Activated T-helper 1 cell treated with anti-CD3 and anti-CD28 coated beads, Interleukin-12 subunit alpha, Interleukin-12 subunit beta, Interleukin-2, Interleukin-4 antibody, amounts not matched to agents 30 ng/mL and 10 ng/mL and 1 ng/mL, durations not matched to agents 14 hours and 24 hours and 36 hours (primary cell): ENCODE results near the gene TNFRSF1A. TPM values are rescaled to one million over a fixed set of nuclear protein-coding genes. Genes with fewer than 3 reads are reported as not detected.
A peak's percentile ranks its signal among the peaks of the same experiment; 100 is the strongest.

Experiments
- DNase-seq: peaks from one replicate; pipeline ENCODE4 v3.0.0; 2021; ENCODE audit warnings: low spot score
- H3K27ac Mint-ChIP-seq: one replicate; pipeline ENCODE4 v1.8.0; 2021; ENCODE audit warnings: mild to moderate bottlenecking, mixed read lengths
- H3K27me3 Mint-ChIP-seq: one replicate; pipeline ENCODE4 v1.8.0; 2022; ENCODE audit warnings: mild to moderate bottlenecking, moderate library complexity, mixed read lengths; ENCODE audit not compliant: insufficient read depth
- H3K36me3 Mint-ChIP-seq: one replicate; pipeline ENCODE4 v1.8.0; 2021; ENCODE audit warnings: low read depth, mixed read lengths
- H3K4me1 Mint-ChIP-seq: one replicate; pipeline ENCODE4 v1.8.0; 2021; ENCODE audit warnings: low read depth, mixed read lengths
- H3K4me3 Mint-ChIP-seq: one replicate; pipeline ENCODE4 v1.8.0; 2021; ENCODE audit warnings: mild to moderate bottlenecking, moderate library complexity, mixed read lengths
- H3K9me3 Mint-ChIP-seq: one replicate; pipeline ENCODE4 v1.8.0; 2021; ENCODE audit warnings: mixed read lengths
- intact Hi-C: fragments of 100-400 bp; cut with micrococcal nuclease; formaldehyde crosslinking; loops from one replicate; pipeline ENCODE4 v1.15.1; 2024
- total RNA-seq: library from RNA; stranded (reverse); gene quantifications from 2 replicates; pipeline ENCODE4 v1.2.3, GENCODE V29; 2022

The TNFRSF1A gene
- total RNA-seq, 1 donor from 2014 or later = 55.9 TPM

DNA sequence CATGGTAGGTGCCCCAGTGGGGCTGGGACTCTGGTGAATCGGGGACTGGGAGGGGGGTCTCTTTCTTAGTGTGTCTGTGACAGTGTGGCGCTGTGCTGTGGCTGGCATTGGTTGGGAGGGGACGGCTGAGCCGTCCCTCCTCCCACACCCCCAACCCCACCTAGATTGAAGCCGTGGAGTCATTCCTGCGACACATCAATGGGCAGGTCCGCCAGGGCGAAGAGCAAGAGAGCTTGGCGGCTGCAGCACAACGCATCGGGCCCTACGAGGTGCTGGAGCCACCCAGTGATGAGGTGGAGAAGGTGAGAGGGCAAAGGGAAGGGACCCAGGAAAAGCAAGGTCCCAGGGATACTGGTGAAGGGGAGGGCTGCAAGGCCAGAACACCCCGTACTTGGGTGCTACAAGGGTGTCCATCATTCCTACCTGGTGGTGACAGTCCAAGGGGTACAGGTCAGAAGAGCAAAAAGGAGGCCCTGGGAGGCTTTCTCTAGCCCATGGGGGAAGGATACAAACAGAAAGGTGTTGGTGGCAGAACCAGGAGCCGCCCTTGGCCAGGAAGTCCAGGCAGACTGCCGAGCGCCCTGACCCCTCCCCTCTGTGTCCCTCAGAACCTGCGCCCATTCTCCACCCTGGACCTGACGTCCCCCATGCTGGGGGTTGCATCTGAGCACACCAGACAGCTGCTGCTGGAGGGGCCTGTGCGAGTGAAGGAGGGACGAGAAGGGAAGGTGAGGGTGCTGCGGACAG lies 24.0 kb downstream of the TNFRSF1A start:
- Mint-ChIP-seq H3K27ac (no peak overlapping the region), H3K27me3 (no peaks in the 10 kb centered on the region), H3K36me3 (no peaks in the 10 kb centered on the region), H3K9me3 (no peaks in the 10 kb centered on the region), H3K4me3 (no peak overlapping the region), H3K4me1 (peaks cover 22% of the 10 kb centered on the region)
- no peak for DNase-seq
- intact Hi-C loops = no loop called here

DNA sequence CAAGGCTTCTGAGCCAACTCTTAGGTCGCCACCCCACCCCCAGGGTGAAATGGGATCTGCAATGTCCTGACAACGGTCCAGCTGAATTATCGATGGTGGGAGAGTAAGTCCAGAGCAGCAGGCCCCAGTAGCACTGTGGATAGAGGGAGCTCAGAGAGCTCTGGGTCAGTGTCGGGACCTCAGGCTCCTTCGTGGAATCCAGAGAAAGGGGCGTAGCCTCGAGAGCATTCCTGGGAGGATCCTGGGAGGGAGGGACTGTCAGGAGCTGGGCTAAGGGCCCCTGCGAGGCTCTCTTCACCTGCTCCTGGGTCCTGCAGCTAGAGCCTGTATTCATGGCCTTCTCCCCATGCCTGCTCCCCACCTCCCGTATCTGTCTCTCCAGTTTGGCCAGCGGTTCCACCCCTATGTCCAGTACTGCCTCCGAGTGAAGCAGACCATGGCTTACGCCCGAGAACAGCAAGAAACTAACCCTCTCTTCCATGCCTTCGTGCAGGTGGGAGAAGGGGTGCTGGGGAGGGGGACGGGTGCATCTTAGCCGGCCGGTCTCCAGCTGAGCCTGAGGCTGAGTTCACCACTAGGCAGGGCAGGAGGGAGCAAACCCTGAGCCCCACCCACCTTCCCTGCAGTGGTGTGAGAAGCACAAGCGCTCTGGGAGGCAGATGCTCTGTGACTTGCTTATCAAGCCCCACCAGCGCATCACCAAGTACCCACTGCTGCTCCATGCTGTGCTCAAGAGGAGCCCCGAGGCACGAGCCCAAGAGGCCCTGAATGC lies 24.8 kb downstream of the TNFRSF1A start:
- no peaks in the 10 kb centered on the region for H3K9me3 Mint-ChIP-seq
- H3K4me1 Mint-ChIP-seq = peaks cover 25% of the 10 kb centered on the region
- intact Hi-C loops = no loop called here
- no peak overlapping the region for H3K27ac Mint-ChIP-seq
- H3K27me3 Mint-ChIP-seq = peaks cover 5% of the 10 kb centered on the region
- H3K4me3 Mint-ChIP-seq = no peak overlapping the region
- no peak for DNase-seq
- no peaks in the 10 kb centered on the region for H3K36me3 Mint-ChIP-seq

DNA sequence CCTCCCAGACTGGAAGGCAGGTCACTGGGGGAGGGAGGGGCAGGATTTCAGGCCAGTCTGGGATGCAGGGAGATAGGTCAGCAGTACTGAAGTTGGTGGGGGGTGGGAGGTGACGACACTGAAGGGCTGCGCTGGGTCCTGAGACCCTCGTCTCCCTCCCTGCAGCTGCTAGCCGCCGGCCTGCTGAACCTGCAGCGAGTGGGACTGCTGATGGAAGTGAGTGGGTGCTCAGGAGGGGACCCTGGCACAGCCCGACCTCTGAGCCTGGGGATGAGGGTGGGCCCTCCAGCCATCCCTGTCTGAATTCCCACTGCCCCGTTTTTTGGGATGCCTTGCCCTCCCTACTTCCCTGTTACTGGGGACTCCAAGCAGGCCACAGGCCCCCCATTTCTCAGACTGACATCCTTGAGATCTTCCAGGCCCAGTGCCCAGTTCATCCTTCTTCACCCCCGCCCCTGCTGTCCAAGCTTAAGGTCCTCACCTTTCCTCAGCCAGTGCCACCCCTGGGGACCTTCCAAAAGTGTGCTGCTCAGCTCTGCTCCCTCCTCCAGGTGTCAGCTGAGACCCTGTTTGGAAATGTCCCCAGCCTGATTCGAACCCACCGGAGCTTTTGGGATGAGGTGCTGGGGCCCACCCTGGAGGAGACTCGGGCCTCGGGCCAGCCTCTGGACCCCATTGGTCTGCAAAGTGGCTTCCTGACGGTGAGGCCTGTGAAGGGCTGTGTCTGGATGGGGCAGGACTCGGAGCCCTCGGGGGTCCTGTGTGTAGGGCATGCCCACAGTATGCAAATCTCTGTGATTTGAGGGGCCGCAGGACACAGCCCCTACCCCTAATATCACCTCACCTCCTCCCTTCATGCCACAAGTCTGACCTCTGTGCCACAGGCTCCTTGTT lies 25.9 kb downstream of the TNFRSF1A start:
- no peaks in the 10 kb centered on the region for H3K9me3 Mint-ChIP-seq
- no peak overlapping the region for H3K4me3 Mint-ChIP-seq
- H3K27ac Mint-ChIP-seq = no peak overlapping the region
- H3K36me3 Mint-ChIP-seq = no peaks in the 10 kb centered on the region
- peaks cover 14% of the 10 kb centered on the region for H3K27me3 Mint-ChIP-seq
- no peak for DNase-seq
- intact Hi-C loops = no loop called here
- peaks cover 25% of the 10 kb centered on the region for H3K4me1 Mint-ChIP-seq

DNA sequence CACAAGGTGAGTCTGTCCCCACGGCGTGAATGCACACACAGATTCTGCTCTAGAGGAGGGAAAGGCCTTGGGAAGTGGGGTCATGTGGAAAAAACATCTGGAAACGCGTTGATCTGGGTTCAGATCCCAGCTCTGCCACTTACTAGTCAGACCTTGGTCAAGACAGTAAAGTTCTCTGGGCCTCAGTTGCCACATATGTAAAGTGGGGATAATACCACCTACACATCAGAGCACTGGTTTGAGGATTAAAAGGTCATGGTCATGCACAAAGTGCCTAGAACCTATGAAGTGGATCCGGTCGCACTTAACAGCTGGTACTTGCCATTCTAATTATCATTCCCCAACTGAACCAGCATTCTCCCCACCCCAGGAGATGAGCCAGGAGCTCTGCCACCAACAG lies 26.7 kb downstream of the TNFRSF1A start:
- Mint-ChIP-seq H3K27ac (no peak overlapping the region), H3K4me1 (peaks cover 25% of the 10 kb centered on the region), H3K36me3 (no peaks in the 10 kb centered on the region), H3K9me3 (no peaks in the 10 kb centered on the region), H3K4me3 (no peak overlapping the region), H3K27me3 (peaks cover 15% of the 10 kb centered on the region)
- no peak for DNase-seq
- intact Hi-C loops = no loop called here

DNA sequence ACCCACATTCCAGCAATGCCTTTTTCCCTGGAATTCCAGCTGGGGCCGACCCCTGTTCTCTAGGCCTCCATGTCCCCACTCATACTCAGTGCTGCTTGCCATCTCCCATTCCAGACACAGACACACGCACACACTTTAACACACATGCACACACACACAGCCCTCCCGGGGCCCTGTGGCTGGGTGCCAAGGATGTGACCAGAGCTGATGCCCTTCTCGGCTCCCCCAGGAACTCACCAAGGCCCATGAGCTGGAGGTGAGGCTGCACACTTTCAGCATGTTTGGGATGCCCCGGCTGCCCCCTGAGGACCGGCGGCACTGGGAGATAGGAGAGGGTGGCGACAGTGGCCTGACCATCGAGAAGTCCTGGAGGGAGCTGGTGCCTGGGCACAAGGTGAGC lies 27.1 kb downstream of the TNFRSF1A start:
- intact Hi-C loops = no loop called here
- Mint-ChIP-seq H3K4me1 (peaks cover 25% of the 10 kb centered on the region), H3K36me3 (no peaks in the 10 kb centered on the region), H3K9me3 (no peaks in the 10 kb centered on the region), H3K4me3 (no peak overlapping the region), H3K27ac (no peak overlapping the region), H3K27me3 (peaks cover 15% of the 10 kb centered on the region)
- DNase-seq = no peak

DNA sequence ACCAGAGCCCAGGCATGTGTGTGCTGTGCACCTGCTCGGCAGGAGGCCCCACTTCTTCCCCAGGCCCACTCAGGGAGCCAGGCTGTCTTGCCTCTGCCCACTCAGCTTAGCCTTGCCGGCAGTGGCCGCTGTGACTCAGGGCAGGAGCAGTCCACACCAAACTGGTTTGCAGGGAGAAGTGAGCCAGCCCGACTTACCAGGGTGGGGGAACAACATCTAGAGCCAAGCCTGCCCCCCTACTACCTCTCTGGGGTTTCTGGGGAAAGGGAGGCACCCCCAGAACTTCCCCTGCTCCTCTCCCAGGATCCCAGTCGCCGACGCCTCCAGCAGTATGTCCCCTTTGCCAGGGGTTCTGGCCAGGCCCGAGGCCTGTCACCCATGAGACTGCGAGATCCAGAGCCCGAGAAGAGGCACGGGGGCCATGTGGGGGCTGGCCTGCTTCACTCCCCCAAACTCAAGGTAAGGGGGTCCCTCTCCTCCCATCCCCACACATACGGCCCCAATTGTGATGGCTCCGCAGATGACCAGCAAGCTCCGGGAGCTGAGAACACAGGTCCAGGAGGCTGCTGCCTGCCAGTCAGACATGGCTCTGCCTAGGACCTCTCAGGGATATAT lies 28.4 kb downstream of the TNFRSF1A start:
- H3K27me3 Mint-ChIP-seq = peaks cover 22% of the 10 kb centered on the region
- no peak overlapping the region for H3K27ac Mint-ChIP-seq
- H3K9me3 Mint-ChIP-seq = no peaks in the 10 kb centered on the region
- intact Hi-C loops = no loop called here
- H3K4me1 Mint-ChIP-seq = peaks cover 21% of the 10 kb centered on the region
- no peak overlapping the region for H3K4me3 Mint-ChIP-seq
- DNase-seq = no peak
- H3K36me3 Mint-ChIP-seq = no peaks in the 10 kb centered on the region

DNA sequence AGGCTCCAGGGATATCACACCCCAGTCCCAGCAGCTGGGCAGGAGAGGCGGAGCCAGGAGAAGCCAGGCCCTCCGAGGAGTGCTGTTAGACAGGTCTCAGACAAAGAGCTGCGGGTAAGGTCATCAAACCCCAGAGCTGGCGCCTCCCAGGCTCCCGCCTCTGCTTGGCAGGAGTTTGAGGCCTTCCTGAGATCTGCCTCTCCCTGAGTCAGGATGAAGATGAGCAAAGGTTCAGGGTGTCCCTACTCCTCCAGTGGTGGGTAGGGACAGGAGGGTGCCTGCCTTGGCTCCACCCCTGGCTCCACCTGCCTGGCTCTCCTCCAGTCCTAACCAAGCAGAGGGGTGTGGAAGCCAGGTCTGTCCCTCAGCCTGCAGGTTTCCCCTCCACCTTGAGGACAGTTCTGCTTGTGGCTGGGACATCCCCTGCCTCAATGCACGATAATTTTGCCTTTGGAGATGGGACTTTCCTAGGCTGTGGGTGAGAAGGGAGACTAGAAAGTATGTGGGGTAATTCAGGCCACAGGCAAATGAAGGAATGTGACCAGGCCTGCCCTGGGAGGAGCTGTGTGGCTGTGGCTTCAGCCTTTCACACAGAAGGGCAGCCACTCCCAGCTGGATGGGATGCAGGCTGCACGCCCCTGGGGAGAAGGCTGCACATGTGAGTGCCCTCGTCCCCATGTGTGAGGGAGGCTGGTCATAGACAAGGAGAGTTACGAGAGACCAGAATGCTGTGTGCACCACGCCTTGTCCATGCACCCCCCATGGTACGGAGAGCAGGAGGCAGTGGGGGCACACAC lies 29.1 kb downstream of the TNFRSF1A start:
- Mint-ChIP-seq H3K4me1 (peaks cover 14% of the 10 kb centered on the region), H3K27me3 (peaks cover 22% of the 10 kb centered on the region), H3K4me3 (no peak overlapping the region), H3K9me3 (no peaks in the 10 kb centered on the region), H3K36me3 (no peaks in the 10 kb centered on the region), H3K27ac (no peak overlapping the region)
- intact Hi-C loops = no loop called here
- DNase-seq = peak; percentile 17

DNA sequence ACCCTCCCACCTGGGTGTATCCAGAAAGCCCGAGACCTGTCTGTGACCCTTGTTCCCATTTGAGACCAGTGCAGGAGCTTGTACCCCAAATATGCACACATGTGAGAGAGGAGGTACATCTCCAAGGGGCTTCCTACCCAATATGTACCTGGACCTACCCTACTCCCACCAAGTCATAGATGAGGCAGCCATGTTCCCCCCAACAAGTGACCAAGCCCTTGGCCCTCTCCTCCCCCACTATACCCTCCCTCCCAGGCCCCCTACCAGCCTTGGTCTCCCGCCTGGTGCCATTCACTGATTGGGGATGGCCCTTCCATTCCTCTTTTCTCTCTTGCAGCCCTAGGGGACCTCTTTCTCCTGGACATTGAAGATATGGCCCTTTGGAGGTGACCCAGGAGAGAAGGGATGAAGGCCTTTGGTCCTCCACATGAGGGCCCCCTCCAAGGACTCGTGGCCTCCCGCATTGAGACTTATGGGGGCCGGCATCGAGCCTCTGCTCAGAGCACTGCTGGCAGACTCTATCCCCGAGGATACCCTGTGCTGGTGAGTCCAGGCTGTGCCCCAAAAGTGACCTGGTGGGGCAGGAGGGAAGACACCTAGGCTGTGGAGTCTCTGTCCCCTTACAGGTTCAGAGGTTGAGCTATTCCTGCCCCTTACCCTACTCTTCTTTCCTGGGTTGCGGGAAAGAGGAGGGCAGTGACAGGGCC lies 29.9 kb downstream of the TNFRSF1A start:
- H3K27me3 Mint-ChIP-seq = peaks cover 22% of the 10 kb centered on the region
- no peaks in the 10 kb centered on the region for H3K9me3 Mint-ChIP-seq
- no peak overlapping the region for H3K4me3 Mint-ChIP-seq
- no peaks in the 10 kb centered on the region for H3K36me3 Mint-ChIP-seq
- intact Hi-C loops = no loop called here
- H3K4me1 Mint-ChIP-seq = peaks cover 12% of the 10 kb centered on the region
- DNase-seq = no peak
- no peak overlapping the region for H3K27ac Mint-ChIP-seq

DNA sequence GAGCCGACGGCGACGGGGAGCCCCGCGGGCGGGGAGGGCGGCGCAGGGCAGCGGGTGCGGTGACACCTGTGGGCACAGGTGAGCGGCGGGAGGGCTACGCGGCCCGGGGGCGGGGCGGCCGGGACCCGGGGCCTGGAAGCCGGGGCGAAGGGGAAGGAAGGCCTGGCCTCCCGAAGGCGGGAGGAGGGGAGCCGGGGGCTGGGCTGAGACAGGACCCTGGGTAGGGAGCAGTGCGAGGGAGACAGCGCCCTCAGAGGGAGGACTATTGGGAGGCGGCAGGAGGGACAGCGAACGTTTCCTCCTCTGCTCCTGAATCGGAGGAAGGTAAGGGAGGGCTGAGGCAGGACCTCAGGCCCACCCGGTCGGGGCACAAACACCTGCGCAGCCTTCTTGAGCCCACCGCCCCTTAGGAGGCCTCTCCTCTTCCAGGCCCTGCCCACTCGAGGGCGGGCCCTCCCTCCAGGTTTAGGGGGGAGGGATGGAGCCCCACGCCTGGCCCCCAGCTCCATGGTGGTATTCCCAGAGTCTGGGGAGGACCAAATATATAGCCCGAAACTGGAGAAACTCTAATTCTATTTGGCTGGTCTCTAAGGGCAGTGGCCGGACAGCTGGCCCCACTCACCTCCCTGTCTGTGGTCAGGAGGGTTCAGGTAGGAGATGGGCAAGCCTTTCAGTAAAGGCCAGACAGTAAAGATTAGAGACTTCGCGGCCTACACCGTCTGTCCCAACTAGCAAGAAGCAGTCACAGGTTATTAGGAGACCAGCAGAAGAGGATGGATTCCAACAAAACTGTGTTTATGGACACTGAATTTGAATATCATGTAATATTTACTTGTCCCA lies 30.9 kb downstream of the TNFRSF1A start:
- Mint-ChIP-seq H3K36me3 (no peaks in the 10 kb centered on the region), H3K27me3 (peaks cover 25% of the 10 kb centered on the region), H3K9me3 (no peaks in the 10 kb centered on the region), H3K4me3 (no peak overlapping the region), H3K27ac (no peak overlapping the region), H3K4me1 (peaks cover 12% of the 10 kb centered on the region)
- no peak for DNase-seq
- intact Hi-C loops = no loop called here

DNA sequence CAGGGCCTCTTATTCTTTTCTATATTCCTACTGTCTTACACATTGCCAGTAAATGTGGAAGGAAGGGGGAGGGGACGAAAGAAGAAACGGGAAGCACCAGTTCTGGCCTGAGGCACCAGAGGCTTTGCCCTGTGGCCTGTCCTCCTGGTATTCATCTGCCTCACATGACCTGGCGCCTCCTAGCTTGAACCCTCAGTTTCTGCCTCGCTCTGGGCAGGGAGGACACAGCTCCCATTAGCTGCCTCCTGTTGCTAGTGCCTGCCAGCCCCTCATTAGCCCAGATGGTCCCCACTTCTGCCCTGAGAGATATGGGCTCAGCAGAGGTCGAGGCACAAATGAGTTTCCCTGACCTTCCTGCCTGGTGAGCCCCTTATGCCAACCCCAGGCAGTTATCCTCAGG lies 34.3 kb downstream of the TNFRSF1A start:
- H3K27me3 Mint-ChIP-seq = peaks cover 35% of the 10 kb centered on the region
- no peaks in the 10 kb centered on the region for H3K36me3 Mint-ChIP-seq
- no peak overlapping the region for H3K27ac Mint-ChIP-seq
- intact Hi-C loops = no loop called here
- no peaks in the 10 kb centered on the region for H3K9me3 Mint-ChIP-seq
- H3K4me1 Mint-ChIP-seq = peaks cover 1% of the 10 kb centered on the region
- no peak for DNase-seq
- H3K4me3 Mint-ChIP-seq = no peak overlapping the region

DNA sequence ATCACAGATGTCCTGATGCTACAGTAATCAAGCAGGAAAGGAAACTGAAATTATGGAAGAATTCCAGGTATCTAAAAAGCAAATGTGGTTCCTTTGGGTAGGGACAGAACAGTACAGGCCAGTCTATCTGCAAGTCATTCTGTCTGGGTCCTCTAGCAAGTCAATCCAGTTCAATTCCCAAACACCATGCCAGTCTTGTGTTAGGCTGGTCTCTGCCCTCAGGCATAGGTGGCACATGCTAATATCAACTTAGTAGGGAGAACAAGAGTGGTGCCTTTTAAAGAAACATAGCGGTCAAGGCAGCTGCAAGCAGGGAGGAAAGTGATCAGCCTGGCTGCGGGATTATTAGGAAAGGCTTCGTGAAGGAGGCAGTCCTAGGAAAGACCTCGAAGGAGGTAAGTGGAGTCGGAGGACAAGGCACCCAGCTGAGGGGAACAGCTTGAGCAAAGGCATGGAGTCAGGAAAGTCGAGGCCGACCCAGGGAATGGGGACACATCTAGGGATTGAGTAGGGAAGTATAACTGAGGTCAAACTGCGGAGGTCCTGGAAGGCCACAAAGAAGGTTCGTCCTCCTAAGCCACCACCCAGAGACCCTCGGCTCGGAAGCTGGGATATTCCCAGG lies 35.2 kb downstream of the TNFRSF1A start:
- Mint-ChIP-seq H3K36me3 (no peaks in the 10 kb centered on the region), H3K9me3 (no peaks in the 10 kb centered on the region), H3K27me3 (peaks cover 31% of the 10 kb centered on the region), H3K4me3 (no peak overlapping the region), H3K27ac (no peak overlapping the region), H3K4me1 (no peaks in the 10 kb centered on the region)
- intact Hi-C loops = no loop called here
- DNase-seq = no peak
